ENCODE data around the gene ANTXR2.

The ANTXR2 gene

GRCh38 chr4:79980448-79980847 lies 92.6 kb downstream of the ANTXR2 start:
- H3K4me3 ChIP-seq (ENCODE audit: low read depth, low read length) = no peak overlapping the region
- no peak for DNase-seq (ENCODE audit: low read depth)
- no peak for TF ChIP-seq CTCF (conservative IDR thresholded peaks at IDR 0.05; ENCODE audit: low read depth, low read length)

DNA sequence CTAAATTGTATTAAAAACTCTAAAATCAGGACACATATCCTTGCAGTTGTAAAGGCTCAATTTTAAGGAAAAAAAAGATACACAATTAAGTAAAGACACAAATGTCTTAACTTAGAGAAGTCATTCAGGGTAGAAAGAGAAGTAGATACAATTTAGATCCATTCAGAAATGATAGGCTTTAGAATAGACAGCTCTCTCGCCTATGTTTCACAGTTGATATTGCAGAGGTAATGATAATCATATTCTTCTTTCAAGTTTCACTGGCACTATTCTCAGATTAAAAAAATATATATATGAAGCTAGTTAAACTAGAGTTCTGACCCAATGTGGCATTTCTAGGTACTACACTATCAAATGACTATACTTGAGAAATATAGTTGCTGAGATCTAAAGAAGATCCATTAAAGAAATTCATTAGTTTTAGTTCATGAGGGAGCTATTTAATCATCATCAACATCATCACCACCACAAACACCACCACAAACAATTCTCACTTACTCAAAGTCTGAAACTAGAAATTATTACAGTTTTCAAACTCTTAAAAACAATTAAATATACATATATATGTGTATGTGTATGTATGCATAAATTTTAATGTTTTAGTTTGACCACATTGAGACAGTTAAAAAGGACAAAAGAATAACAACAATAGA lies 93.1 kb downstream of the ANTXR2 start:
- no peak overlapping the region for H3K4me3 ChIP-seq (ENCODE audit: low read depth, low read length)
- no peak for TF ChIP-seq CTCF (conservative IDR thresholded peaks at IDR 0.05; ENCODE audit: low read depth, low read length)
- DNase-seq (ENCODE audit: low read depth) = no peak

DNA sequence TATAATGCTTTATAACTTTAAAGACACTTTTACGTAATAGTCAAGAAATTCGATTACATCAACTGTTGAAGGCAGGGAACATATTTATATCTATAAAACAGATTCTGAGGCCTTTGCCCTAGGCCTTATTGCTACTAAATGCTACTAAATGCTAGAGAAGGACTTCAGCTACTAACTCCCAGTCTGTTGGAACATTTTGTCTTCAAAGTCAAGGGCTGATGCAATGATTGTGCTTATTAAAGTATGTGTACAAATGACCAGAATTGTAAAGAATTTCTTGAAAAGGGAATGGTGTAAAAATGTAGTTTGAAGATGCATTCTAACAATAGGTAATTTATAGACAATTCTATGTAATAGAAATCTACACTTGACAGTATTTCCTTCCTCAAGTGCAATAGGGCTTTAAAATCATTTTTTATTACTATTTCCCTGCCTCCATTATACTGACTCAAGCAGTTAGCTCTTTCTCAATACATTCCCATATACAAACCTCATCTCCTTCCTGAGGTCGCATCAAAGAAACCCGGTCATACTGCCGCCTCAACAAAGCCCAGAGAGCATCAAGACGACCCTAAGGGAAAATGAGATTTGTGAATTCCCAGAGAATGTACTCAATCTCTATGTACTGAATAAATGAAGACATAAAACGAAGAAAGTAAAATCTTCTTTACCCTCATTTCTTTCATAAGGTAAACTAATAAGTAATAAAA lies 95.7 kb downstream of the ANTXR2 start:
- no peak for TF ChIP-seq CTCF (conservative IDR thresholded peaks at IDR 0.05; ENCODE audit: low read depth, low read length)
- peak; percentile 69 for DNase-seq (ENCODE audit: low read depth)
- H3K4me3 ChIP-seq (ENCODE audit: low read depth, low read length) = no peak overlapping the region

DNA sequence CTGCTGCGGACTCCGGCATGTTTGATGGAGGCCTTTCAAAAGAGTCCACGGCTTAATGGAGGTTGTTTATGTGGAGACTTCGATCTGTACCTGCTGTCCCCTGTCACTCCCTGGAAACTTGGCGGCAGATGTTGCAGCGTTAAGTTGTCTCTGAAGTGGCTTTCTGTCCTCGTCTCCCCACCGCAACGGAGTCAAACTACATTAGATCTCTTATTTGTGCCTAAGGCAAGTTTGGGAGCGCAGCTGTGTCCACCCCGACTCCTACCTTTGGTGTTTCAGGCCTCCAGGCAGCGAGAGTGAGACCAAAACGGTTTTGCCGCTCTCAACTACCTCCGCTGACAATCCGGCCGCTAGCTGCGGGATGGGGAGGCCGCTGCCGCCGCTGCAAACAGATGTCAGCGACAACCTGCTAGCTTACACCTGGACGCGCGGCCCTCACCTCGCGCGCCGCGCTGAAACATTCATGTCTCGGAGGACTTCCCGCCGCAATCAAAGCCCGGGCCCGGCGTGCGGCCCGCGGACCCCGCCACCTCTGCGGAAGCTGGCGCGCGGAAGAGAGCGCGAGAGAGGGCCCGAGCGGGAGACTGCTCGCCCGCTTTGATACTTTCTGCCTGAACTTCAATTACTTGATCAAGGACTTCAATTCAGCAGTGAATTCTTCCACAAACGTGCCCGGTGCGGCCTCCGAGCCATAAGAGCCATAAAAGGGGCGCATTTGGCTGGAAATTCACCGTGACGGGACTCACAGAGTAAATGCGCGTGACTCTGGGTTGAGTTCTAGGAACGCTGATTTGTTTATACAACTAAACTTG lies 108.4 kb downstream of the ANTXR2 start:
- TF ChIP-seq CTCF (conservative IDR thresholded peaks at IDR 0.05; ENCODE audit: low read depth, low read length) = no peak
- H3K4me3 ChIP-seq (ENCODE audit: low read depth, low read length) = peak overlapping the region; percentile 40
- peak; percentile 27 for DNase-seq (ENCODE audit: low read depth)

DNA sequence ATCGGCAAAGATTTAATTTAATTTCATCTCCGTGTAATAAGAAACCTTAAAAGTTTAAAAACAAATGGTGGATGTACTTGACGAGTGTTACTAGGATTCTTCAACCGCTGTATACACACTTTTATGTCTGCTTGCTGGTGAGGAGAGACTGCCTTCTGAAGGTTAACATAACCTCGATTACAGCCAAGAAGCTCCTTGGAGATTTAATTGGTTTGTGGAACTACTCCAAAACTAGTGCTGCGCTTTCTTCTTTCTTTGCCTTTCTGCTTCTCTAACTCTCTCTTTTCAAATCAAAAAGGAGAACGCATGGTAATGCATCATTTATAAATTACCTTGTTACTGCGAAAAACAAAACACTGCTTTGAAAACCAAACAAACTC lies 109.0 kb downstream of the ANTXR2 start:
- no peak for TF ChIP-seq CTCF (conservative IDR thresholded peaks at IDR 0.05; ENCODE audit: low read depth, low read length)
- H3K4me3 ChIP-seq (ENCODE audit: low read depth, low read length) = no peak overlapping the region
- no peak for DNase-seq (ENCODE audit: low read depth)

- no peak overlapping the region for H3K4me3 ChIP-seq (ENCODE audit: low read depth, low read length)
- DNase-seq (ENCODE audit: low read depth) = no peak
- no peak for TF ChIP-seq CTCF (conservative IDR thresholded peaks at IDR 0.05; ENCODE audit: low read depth, low read length)
These were observed 113.4 kb downstream of the ANTXR2 start for GRCh38 chr4:79959652-79960051.

Measured in choroid plexus epithelial cell (primary cell).